ENCODE results near the gene MTERF4. TPM values are rescaled to one million over a fixed set of nuclear protein-coding genes. Genes with fewer than 3 reads are reported as not detected.

The MTERF4 gene, protein sequence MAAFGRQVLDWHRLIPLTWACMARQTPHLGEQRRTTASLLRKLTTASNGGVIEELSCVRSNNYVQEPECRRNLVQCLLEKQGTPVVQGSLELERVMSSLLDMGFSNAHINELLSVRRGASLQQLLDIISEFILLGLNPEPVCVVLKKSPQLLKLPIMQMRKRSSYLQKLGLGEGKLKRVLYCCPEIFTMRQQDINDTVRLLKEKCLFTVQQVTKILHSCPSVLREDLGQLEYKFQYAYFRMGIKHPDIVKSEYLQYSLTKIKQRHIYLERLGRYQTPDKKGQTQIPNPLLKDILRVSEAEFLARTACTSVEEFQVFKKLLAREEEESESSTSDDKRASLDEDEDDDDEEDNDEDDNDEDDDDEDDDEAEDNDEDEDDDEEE
- total RNA-seq: 31.4 and 36.4 TPM in 2 replicates

DNA sequence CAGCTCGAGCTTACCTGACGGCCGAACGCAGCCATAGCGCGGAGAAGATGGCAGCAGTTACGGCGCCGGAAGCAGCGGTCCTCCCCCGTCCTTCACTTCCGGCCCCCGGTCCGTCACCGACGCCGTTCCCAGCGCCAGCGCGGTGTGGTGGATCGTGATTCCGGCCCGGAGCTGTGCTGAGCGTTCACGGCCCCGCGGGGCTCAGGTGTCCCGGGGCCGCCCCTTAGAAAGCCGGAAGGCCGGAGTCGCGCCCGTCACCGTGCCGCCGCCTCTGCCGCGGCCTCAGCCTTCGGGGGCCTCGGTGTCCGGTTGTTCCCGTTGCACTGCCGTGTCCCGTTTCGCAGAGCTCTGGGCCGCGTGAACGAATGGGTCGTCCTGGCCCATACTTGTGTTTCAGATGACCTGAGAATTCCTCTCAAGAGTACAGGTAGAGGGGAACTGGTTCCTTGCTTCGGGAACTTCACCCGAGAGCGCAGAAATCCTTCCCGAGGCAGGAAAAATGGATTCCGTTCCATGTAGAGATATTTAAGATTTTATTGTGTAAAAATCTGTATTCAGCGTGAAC, at the start of gene MTERF4:
Gene MTERF4 (minus strand): TSS at position 49 of the 565 bp plus-strand sequence. CDS start 14 bp downstream, at position 35.

DNA sequence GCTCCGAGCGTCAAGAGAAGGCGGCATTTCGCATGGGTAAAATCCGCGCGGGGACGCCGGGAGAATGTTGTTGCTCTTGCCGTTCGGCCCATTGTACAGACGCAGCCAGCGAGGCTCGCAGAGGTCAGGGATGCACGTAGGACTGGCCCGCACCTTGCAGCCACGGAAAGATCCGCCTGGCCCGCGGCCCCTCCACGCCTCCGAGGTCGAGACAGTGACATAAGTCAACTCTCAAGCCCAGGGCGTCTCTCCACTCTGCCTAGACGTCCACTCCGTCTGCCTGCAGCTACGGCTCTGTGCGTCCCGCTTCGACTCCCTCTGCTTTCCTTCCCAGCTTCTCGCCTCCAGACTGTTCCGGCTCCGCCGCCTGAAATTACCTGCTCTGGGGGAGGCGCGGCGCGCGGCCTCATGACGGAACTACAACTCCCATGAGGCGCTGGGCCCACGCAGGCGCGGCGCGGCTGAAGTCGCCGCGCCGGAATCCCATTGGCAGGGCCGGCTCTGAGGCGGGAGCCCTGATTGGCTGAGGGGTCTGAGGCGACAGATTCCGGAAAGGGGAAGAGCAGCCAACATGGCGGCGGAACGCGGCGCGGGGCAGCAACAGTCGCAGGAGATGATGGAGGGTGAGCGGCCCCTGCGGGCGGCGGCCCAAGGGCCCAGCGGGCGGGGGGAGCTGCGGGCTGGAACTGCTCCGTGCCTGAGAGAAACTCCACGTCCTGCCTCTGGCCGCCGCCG, 48.0 kb upstream of the MTERF4 start, which contains the start of gene PPP1R7:
Gene PPP1R7 (plus strand): TSS at position 543 of the 735 bp plus-strand sequence. CDS start 29 bp downstream, at position 572.

DNA sequence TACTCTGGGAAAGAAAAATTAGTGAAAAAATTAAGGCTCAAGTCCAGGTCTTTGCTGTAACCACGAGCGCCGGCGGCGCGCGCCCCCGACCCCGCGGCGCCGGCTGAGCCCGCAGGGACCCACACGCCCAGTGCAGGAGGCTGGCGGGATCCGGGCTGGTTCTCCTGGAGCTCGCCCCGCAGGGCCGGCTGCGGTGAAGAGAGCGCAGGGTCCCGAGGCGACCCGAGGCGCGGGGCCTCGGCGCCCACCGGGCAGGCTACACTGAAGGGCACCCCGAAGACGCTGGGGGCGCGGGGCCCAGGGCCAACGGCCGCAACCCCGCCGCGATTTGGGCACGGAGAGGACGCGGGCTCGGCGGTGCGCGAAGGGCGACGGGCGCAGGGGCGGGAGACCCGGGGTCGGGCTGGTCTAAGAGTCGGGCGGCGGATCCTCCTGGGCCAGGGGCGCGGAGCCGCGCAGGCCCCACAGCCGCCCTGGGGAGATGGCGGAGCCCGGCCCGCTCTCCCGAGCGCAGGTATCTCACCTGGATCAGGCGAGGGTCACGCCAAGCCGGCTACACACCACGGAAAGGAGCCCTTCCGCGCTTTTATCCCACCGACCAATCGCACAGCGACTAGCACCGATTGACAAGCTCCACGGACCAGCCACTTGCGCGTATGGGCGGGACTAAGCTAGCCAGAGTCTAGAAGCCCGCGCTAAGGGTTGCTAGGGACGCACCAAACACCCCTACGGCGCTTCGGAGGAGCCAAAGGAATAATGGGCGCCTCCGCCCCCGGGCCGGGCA, 47.0 kb upstream of the MTERF4 start, which contains the start of gene PASK:
Gene PASK (minus strand): TSS at position 582 of the 784 bp plus-strand sequence. CDS start 6,440 bp downstream, outside the sequence.

Other genes with a start within 250 kb of the MTERF4 start
- gene AGXT, start 233.5 kb downstream of the MTERF4 start, total RNA-seq: not detected in 2 replicates
- not detected in 2 replicates for gene MAB21L4, start 206.1 kb downstream of the MTERF4 start, total RNA-seq
- gene CROCC2, start 196.0 kb downstream of the MTERF4 start, total RNA-seq: not detected in 2 replicates
- 11.2 and 23.2 TPM in 2 replicates for gene SNED1, start 103.7 kb downstream of the MTERF4 start, total RNA-seq
- 3.4 and 5.8 TPM in 2 replicates for gene PASK, start 47.2 kb upstream of the MTERF4 start, total RNA-seq
- 48.3 and 71.2 TPM in 2 replicates for gene PPP1R7, start 48.2 kb upstream of the MTERF4 start, total RNA-seq
- 0.45 and 0.47 TPM in 2 replicates for gene ANO7, start 86.4 kb upstream of the MTERF4 start, total RNA-seq
- gene HDLBP, start 213.4 kb upstream of the MTERF4 start, total RNA-seq: 856 and 1,073 TPM in 2 replicates
- gene SEPTIN2, start 213.6 kb upstream of the MTERF4 start, total RNA-seq: 396 and 431 TPM in 2 replicates